ES-I3 (cell line): ENCODE measurements around the gene TXNRD2.
A peak's percentile ranks its signal among the peaks of the same experiment; 100 is the strongest.

Experiments
- H3K36me3 ChIP-seq: 2 replicates; pipeline ENCODE4 v1.6.1; 2013; ENCODE audit warnings: mild to moderate bottlenecking, low read length, control low read depth, moderate library complexity; ENCODE audit not compliant: insufficient read depth
- H3K4me1 ChIP-seq: 2 replicates; pipeline ENCODE4 v1.6.1; 2013; ENCODE audit warnings: mild to moderate bottlenecking, control low read depth, low read length; ENCODE audit not compliant: insufficient read depth
- H3K9ac ChIP-seq: 2 replicates; pipeline ENCODE4 v1.6.1; 2013; ENCODE audit warnings: low read depth, mild to moderate bottlenecking, low read length, moderate library complexity
- H3K9me3 ChIP-seq: 2 replicates; pipeline ENCODE4 v1.6.1; 2013; ENCODE audit warnings: mild to moderate bottlenecking, low read length, moderate library complexity; ENCODE audit not compliant: control insufficient read depth, insufficient read depth

TXNRD2 gene

DNA sequence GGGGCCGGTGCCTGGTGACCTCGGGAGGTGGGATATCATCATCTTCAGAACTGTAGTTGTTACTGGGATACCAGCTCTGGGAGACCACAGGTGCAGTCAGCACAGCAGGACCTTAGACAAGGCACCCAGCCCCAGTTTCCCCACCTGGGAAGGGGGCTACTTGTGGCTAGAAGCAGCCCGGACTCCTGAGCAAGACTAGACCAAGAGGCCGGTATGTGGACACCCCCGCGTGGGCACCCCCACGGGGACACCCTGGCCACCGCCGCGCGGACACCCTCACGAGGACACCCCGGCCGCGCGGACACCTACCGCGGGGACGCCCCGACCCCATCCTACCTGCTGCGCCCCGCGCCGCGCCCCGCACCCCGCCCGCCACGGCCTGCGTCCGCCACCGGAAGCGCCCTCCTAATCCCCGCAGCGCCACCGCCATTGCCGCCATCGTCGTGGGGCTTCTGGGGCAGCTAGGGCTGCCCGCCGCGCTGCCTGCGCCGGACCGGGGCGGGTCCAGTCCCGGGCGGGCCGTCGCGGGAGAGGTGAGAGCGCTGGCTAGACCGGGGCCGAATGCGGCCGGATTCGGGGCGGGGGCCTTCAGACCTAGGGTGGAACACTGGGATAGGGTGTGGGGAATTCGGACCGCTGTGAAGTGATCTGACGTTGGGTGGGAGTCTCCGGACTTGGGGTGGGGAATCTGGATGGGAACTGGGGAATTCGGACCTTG, at the start of gene TXNRD2, which contains the start of gene COMT:
TXNRD2 (minus strand) TSS at position 454 of the 718 bp plus-strand sequence; CDS start at position 439, 15 bp downstream.
COMT (plus strand) TSS at position 408 of the 718 bp plus-strand sequence. CDS start 20,755 bp downstream, outside the sequence.
- H3K36me3 ChIP-seq, result no peaks in the 10 kb centered on the region
- H3K4me1 ChIP-seq, result peaks cover 8% of the 10 kb centered on the region
- no peak within 1 kb of the TSS for H3K9ac ChIP-seq
- H3K9me3 ChIP-seq, result no peaks in the 10 kb centered on the region

DNA sequence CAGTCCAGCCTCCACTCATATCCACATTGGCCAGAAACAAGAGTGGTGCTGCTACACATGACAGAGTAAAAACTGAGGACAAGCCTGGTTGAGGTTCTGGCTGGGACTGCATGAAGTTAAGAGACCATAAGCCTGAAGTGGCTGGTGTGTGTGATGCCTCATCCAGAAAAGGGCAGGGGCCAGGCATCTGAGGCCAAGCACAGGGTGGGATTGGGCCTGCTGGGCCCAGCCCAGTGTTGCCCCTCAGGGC, 49.7 kb upstream of the TXNRD2 start:
- no peak overlapping the region for H3K9ac ChIP-seq
- no peaks in the 10 kb centered on the region; the same call in 1 of the 2 replicates for H3K4me1 ChIP-seq
- no peaks in the 10 kb centered on the region for H3K36me3 ChIP-seq
- H3K9me3 ChIP-seq, result no peaks in the 10 kb centered on the region

DNA sequence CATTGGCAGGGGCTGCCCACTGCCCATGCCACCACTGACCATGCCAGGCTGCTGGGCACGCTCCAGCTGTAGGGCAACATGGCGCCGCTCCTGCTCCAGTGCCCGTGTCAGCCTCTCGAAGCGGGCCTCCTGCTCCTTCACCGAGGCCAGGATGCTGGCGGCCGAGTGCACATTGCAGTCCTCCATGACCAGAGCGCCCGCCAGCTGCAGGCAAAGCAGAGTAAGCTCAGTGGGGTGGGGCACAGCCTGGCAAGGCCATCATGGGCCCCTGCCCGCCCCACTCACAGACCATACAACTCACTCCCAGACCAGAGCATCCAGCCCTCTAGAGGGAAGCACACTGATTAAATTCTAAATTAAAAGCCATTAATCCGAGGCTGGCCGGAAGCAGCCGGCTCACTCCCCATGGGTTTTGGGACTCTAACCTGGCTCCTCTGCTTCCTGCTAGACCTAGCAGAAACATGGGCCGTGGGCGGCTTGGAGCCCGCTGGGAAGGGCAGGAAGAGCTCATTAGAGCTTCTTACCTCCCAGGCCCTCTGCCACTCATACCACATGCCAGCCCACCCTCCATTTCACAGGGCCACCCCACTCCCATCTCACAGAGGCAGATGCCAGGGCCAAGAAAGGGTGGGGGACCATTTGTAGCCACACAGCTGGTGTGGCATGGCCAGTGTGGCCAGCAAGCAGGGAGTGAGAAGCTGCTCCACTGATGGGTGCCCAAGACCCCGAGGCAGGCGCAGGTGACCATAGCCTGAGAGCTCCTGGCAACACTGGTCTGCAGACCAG, 49.2 kb upstream of the TXNRD2 start:
- H3K9me3 ChIP-seq, result no peaks in the 10 kb centered on the region
- H3K4me1 ChIP-seq, result peaks cover 4% of the 10 kb centered on the region; the same call in 1 of the 2 replicates
- no peak overlapping the region for H3K9ac ChIP-seq
- H3K36me3 ChIP-seq, result no peaks in the 10 kb centered on the region

DNA sequence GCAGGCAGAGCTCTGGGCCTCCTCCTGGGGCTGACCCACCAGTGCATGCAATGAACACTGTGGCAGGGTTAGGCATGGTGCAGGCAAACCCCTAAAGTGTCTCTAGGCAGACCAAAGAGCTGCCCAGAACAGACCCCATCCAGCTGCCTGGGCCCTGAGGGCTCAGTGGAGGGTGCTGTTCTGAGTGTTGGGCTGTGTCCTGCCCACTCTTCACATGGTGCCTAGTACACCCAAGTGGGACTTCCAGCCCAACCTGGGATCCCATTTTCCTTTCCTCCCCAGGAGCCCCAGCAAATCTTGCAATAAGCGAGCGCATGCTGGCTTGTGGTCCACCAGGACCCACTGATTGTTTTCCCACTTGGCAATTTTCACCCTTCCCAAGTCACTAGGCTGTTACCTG, 48.6 kb upstream of the TXNRD2 start:
- no peak overlapping the region for H3K9ac ChIP-seq
- H3K4me1 ChIP-seq, result peaks cover 7% of the 10 kb centered on the region; the same call in 1 of the 2 replicates

DNA sequence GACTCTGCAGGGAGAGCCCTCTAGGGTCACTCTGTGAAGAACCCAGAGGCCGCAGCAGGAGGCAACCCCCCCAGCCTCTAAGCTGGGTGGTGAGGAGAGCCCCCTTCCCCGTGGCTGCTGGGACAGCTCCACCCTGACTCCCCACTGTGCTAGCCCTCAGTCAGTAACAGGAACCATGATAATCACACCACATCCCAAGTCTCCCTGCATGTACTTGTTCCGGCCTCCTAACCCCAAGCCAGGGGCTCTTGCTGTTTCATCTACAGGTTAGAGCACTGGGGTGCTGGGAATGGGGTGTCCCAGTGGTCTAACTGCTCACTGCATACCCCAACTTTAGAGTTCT, 48.1 kb upstream of the TXNRD2 start:
- peaks cover 10% of the 10 kb centered on the region; the same call in 1 of the 2 replicates for H3K4me1 ChIP-seq
- no peak overlapping the region for H3K9ac ChIP-seq
- H3K36me3 ChIP-seq, result no peaks in the 10 kb centered on the region

More for the DNA sequence above, 48.6 kb upstream of the TXNRD2 start:
- Histone ChIP-seq H3K9me3 (no peaks in the 10 kb centered on the region), H3K36me3 (no peaks in the 10 kb centered on the region)

DNA sequence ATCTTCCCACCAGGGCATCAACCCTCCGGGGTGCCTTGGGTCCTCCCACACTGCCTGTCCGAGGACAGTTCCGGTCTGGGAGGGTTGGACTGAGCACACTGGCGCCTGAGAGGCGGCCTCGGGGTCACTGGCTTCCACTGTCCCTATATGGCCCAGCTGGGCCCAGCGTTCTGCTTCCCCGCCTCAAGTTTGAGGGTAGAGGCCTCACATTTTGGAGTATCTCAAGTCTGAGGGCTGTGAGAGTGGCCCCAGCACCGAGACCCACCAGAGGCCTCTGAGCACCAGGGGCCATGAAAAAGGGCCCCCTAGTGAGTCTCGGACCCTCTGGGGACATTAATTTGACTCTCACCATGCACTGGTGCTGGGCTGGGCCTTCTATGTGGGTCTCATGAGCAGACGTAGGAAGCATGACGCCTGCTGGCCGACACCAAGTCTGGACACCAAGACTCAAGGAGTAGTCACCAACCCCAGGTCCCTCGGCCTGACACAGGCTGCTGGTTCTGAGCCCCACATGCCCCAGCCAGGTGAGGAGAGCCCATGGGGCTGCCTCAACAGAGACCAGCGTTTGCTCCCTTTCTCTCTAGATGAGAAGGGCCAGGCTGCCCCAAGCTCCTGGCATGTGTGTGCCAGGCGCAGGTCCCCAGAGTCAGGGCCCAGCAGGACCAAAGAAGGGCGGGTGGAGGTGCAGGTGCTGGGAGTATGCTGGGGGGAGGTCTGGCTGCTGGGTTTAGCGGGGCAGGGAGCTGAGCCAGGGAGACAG, 47.5 kb upstream of the TXNRD2 start:
- H3K36me3 ChIP-seq, result no peaks in the 10 kb centered on the region
- H3K9me3 ChIP-seq, result no peaks in the 10 kb centered on the region
- no peak overlapping the region for H3K9ac ChIP-seq
- H3K4me1 ChIP-seq, result peaks cover 15% of the 10 kb centered on the region; the same call in 1 of the 2 replicates

More for the DNA sequence above, 48.1 kb upstream of the TXNRD2 start:
- H3K9me3 ChIP-seq, result no peaks in the 10 kb centered on the region

DNA sequence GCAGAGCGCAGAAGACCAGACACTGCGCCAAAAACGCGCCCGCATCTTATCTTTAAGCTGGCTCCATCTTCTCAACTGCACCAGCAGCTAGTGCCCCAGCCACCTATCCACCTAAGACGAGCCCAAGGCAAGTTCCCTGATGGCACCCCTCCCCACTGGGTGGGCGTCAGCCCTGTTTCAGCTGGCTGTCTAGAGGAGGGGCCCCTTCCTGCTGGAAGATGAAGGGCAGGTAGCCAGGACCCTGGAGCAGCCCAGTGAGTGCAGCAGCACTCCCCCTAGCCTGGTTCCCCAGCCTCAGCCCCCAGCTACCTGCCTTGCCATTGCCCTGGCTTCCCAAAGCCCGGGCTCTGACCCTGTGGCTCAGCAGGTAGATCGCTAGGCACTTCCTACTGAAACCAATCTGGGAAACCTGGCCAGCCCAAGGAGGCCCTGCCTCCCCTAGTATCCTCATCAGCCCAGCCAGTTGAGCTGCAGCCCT, 46.8 kb upstream of the TXNRD2 start:
- no peaks in the 10 kb centered on the region for H3K36me3 ChIP-seq
- no peaks in the 10 kb centered on the region for H3K9me3 ChIP-seq

DNA sequence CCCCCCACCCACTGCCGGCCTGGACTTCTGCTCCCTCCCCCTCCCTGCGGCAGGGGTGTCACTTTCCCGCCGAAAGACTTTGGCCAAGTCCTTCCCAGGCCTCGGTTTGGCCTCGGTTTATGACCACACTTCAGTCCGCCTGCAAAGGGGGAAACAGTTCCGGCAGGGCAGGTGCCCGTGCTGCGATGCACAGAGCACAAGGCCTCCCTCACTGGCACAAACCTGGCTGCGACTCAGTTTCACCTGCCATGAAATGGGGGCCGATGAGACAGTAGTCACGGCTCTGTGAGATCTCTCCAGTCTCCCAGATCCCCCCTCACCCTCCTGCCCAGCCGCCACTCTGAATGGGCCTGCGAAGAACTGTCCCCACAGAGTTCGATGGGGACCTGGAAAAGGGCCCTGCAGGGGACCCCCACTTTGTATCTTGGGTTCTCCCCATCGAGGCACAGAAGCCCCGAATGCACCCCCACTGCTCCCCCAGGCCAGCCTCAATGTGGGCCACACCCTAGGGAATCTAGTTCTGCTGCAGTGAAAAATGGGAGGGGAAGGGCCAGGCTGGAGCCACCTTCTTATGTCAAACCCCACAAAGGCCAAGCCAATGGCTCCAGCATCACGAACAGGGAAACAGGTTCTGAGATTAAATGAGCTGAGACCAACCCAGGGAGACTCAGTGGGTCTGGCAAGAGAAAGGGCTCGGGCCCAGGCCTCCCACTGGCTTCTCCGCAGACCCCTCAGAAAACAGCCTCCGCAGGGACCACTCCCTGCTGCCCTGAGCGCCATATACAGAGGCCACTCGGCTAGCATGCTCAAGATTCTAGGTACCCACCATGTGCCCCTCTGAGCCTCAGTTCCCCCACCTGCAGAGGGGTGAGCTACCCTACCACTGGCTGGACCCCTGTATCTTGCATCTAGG, 46.0 kb upstream of the TXNRD2 start:
- peaks cover 21% of the 10 kb centered on the region; the same call in 1 of the 2 replicates for H3K4me1 ChIP-seq
- H3K9ac ChIP-seq, result 0 out of 2 replicates have a peak overlapping the region, but pooled peaks have one; percentile 8
- no peaks in the 10 kb centered on the region for H3K9me3 ChIP-seq
- H3K36me3 ChIP-seq, result no peaks in the 10 kb centered on the region

More for the DNA sequence above, 46.8 kb upstream of the TXNRD2 start:
- no peak overlapping the region for H3K9ac ChIP-seq
- H3K4me1 ChIP-seq, result peaks cover 21% of the 10 kb centered on the region; the same call in 1 of the 2 replicates

DNA sequence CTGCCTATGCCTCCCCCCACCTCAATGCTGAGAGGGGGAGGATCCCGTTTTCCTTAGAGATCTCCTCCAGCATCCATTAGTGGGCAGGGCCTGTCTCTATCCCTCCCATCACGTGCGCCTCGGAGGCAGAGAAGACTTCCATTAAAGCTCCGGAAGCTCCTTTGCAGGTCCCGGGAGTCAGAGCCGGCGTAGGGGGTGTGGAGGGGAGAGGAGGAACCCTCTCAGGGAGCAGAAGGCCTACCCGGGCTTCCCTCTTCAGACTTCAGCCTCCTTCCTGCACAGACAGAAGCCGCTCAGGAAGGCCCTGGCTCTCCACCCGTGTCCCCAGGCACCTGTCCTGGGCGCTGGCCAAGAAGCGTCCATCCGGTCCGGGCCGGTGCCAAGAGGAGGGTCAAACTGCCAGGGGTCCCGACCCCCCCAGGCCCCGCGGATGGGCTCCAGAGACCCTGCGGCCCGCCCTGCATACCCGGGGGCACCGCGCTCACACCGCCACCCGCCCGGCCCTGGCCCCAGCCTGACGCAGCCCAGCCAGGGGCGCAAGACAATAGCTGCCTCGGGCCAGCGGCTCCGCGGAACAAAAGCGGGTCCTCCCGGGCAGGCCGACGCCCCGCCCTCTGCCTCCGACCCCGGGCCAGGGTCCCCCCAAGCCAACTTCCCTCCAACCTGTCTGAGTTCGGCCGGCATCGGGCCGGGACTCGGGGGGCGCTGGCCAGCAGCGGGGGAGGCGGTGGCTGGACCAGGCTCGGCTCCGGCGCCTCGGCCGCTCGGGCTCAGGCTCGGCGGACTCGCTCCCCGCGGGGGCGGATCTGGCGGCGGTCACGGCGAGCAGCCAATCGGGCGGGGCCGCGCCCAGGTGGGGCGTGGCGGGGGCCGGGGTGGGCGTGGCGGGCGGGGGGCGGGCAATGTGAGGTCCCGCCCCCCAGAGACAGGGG, 45.1 kb upstream of the TXNRD2 start:
- no peaks in the 10 kb centered on the region; the same call in 1 of the 2 replicates for H3K36me3 ChIP-seq
- peaks cover 21% of the 10 kb centered on the region; the same call in 1 of the 2 replicates for H3K4me1 ChIP-seq
- no peaks in the 10 kb centered on the region for H3K9me3 ChIP-seq
- H3K9ac ChIP-seq, result peak overlapping the region; percentile 92

DNA sequence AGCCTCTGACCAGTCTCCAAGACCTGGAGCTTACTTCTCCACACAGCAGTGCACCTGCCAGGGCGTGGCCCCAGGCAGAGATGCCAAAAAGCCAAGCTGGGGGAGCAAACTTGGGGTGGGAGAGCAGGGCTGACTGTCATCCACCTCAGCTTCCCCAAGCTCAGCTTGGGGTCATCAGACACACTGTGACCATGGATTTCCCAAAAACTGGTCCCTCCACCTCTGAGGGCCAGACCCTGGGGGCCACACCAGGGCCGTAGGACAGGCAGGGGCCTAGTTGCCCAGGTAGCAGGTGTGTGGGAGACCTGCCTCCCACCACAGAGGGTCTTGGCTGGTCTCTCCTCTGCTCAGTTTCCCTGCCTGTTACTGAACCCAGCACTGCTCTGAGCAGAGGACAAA, 44.4 kb upstream of the TXNRD2 start:
- Histone ChIP-seq H3K36me3 (no peaks in the 10 kb centered on the region; the same call in 1 of the 2 replicates), H3K9ac (peak overlapping the region; percentile 92; the same call in 1 of the 2 replicates), H3K4me1 (peaks cover 21% of the 10 kb centered on the region; the same call in 1 of the 2 replicates), H3K9me3 (no peaks in the 10 kb centered on the region)

DNA sequence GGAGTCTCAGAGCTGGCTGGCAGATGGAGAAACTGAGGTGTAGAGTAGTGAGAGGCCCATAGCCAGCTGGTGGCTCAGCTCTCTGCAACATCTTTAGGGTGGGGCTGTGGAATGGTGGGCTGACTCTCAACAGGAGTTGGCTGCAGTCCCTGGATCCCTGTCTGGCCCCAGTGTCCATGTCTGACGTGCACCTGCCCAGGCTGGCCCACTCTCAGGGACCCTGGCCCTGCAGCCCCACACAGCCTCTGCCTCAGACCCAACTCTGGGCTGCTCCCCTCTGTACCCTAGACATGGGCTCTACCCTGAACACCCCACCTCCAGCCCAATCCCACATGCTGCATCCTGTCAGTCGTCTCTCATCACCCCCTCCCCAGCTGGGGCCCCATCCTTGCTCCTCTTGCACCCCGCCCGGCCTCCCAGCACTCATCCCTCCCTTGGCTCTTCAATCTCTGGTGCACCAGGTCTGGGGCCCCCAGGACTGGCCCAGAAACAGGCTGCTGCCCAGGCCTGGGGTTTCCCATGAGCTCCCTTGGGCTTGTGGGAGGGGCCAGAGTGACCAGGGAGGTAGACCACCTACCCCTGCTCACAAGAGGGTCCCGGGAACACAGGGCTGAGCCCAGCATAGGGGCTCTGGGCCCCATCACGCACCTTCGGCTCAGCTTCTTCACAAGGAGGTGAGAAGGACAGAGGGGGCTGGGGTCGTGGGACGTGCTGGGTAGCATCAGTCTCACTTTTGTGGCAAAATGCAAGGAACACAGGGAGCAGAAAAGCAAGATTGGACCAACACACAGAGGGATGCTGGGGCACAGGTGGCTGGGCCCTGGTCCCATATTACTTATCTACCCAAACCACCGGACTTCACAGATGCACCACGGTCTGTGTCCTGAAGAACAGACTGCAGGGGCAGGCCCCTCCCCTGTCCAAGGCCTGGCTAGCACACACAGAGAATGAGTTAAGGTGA, 43.5 kb upstream of the TXNRD2 start:
- Histone ChIP-seq H3K4me1 (peaks cover 21% of the 10 kb centered on the region; the same call in 1 of the 2 replicates), H3K9ac (no peak overlapping the region), H3K36me3 (no peaks in the 10 kb centered on the region; the same call in 1 of the 2 replicates), H3K9me3 (no peaks in the 10 kb centered on the region)
